Progenitor cell of endocrine pancreas (in vitro differentiated cells): ENCODE results near the gene MAPK8. TPM values are rescaled to one million over a fixed set of nuclear protein-coding genes. Genes with fewer than 3 reads are reported as not detected.

ENCODE experiments used
- DNase-seq: peaks from one replicate; pipeline ENCODE4 v3.0.0; 2021; ENCODE audit warnings: low spot score; ENCODE audit not compliant: unreplicated experiment
- H3K27ac Mint-ChIP-seq: 2 replicates; pipeline ENCODE4 v1.8.0; 2021; ENCODE audit warnings: mild to moderate bottlenecking, moderate library complexity, mixed read lengths
- H3K27me3 Mint-ChIP-seq: 2 replicates; pipeline ENCODE4 v1.8.0; 2021; ENCODE audit warnings: mixed read lengths
- H3K36me3 Mint-ChIP-seq: 2 replicates; pipeline ENCODE4 v1.8.0; 2022; ENCODE audit warnings: mixed read lengths; ENCODE audit not compliant: insufficient read depth
- H3K4me1 Mint-ChIP-seq: 2 replicates; pipeline ENCODE4 v1.8.0; 2021; ENCODE audit warnings: low read depth, mixed read lengths
- H3K4me3 Mint-ChIP-seq: 2 replicates; pipeline ENCODE4 v1.8.0; 2021; ENCODE audit warnings: low read depth, mild to moderate bottlenecking, moderate library complexity, mixed read lengths
- H3K9me3 Mint-ChIP-seq: 2 replicates; pipeline ENCODE4 v1.8.0; 2021; ENCODE audit warnings: low read depth, mixed read lengths
- total RNA-seq: library from RNA; stranded (reverse); gene quantifications from 2 replicates; pipeline ENCODE4 v1.2.1, GENCODE V29; 2021
- TF ChIP-seq, protein P1 (sequence below): fragments of 200-600 bp; sonication (generic); IDR thresholded peaks from one replicate; pipeline ENCODE4 v1.5.0; 2021; ENCODE audit warnings: antibody characterized with exemption, mild to moderate bottlenecking; ENCODE audit not compliant: unreplicated experiment

The MAPK8 gene
- total RNA-seq, 1 donor from 2014 or later: 69.7 TPM

DNA sequence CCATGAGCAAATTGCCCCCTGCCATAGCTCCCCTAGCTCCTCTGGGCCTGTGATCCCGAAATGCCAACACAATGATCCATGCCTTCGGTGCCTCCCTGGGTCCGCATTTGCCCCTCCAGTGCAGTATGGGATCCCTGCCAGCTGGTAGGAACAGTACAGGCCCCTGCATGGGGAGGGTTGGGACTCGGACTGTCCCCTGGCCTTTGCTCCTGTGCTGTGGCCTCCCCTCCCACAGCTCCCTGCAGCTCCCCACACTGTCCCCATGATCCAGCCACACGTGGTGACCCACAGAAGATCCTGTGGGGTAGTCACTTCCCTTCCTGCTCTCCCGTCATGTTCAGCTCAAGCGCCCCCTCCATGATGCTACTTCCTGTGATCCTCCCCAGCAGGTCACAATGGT is 140.3 kb downstream of the MAPK8 start:
- Mint-ChIP-seq H3K27me3 (peaks cover 19% of the 10 kb centered on the region), H3K4me1 (peaks cover 3% of the 10 kb centered on the region), H3K9me3 (no peaks in the 10 kb centered on the region), H3K36me3 (peaks cover 1% of the 10 kb centered on the region), H3K4me3 (no peak overlapping the region), H3K27ac (no peak overlapping the region)
- TF ChIP-seq, protein P1, sequence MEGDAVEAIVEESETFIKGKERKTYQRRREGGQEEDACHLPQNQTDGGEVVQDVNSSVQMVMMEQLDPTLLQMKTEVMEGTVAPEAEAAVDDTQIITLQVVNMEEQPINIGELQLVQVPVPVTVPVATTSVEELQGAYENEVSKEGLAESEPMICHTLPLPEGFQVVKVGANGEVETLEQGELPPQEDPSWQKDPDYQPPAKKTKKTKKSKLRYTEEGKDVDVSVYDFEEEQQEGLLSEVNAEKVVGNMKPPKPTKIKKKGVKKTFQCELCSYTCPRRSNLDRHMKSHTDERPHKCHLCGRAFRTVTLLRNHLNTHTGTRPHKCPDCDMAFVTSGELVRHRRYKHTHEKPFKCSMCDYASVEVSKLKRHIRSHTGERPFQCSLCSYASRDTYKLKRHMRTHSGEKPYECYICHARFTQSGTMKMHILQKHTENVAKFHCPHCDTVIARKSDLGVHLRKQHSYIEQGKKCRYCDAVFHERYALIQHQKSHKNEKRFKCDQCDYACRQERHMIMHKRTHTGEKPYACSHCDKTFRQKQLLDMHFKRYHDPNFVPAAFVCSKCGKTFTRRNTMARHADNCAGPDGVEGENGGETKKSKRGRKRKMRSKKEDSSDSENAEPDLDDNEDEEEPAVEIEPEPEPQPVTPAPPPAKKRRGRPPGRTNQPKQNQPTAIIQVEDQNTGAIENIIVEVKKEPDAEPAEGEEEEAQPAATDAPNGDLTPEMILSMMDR: no peak
- DNase-seq: no peak

DNA sequence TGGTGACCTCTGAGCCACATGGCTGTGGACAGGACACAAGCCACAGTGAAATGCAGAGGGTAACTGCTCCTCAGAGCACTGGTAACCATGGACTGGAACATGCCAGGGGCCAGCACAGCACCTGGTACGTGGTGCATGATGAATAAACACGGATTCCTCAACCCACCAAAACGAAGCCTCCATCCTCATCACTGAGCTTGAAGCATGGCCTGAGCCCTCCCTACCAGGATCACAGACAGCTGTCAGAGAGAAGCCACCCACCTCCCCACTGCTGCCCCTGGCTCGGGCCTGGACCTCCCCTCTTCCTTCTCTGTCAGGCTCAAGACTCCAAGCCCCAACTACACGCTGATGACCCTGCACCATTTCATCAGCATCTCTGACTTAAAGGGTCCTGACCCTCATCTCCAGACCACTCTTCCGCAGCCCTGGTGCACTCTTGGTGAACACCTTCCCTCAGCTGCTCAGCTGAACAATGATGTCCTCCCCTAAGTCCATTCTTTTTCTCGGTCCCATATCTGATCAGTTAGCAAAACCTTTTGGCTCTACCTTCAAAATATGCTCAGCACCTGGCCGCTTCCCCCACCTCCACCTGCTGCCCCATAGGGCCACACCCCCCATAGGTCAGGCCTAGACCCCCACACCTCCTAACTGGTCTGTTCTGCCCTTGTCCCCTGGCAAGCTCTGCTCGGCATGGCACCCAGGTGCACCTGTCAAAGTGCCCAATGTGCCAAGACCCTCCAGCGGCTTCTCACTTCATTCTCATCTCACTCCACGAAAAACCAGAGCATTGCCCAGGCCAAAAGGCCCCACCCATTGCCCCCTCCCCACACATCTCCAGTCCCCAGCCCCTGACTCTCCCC is 141.1 kb downstream of the MAPK8 start:
- Mint-ChIP-seq H3K27me3 (peaks cover 19% of the 10 kb centered on the region), H3K4me1 (peaks cover 4% of the 10 kb centered on the region), H3K9me3 (no peaks in the 10 kb centered on the region), H3K36me3 (peaks cover 1% of the 10 kb centered on the region), H3K4me3 (no peak overlapping the region), H3K27ac (no peak overlapping the region)
- TF ChIP-seq, protein P1: no peak
- no peak for DNase-seq

DNA sequence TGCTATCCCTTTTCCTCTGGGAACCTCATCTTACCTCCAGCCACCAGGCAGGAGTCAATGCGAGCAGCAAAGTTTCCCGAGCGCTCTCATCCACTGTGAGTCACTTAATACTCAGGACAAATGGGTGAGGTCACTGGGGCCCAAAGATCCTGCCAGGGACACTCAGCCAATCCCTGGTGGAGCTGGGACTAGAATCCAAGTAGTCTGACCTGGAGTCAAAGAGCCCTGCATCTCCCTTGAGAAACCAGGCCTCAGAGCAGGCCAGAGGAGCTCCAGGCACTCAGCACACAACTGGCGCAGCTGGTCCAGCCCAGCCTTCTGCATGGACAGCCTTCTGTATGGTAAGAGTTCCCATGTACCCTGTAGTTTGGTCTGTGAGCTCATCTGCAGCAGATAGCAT is 142.3 kb downstream of the MAPK8 start:
- TF ChIP-seq, protein P1: no peak
- no peak for DNase-seq
- H3K4me1 Mint-ChIP-seq: peaks cover 13% of the 10 kb centered on the region
- peaks cover 22% of the 10 kb centered on the region for H3K27me3 Mint-ChIP-seq
- H3K36me3 Mint-ChIP-seq: peaks cover 1% of the 10 kb centered on the region
- no peaks in the 10 kb centered on the region for H3K9me3 Mint-ChIP-seq
- H3K27ac Mint-ChIP-seq: no peak overlapping the region
- no peak overlapping the region for H3K4me3 Mint-ChIP-seq

DNA sequence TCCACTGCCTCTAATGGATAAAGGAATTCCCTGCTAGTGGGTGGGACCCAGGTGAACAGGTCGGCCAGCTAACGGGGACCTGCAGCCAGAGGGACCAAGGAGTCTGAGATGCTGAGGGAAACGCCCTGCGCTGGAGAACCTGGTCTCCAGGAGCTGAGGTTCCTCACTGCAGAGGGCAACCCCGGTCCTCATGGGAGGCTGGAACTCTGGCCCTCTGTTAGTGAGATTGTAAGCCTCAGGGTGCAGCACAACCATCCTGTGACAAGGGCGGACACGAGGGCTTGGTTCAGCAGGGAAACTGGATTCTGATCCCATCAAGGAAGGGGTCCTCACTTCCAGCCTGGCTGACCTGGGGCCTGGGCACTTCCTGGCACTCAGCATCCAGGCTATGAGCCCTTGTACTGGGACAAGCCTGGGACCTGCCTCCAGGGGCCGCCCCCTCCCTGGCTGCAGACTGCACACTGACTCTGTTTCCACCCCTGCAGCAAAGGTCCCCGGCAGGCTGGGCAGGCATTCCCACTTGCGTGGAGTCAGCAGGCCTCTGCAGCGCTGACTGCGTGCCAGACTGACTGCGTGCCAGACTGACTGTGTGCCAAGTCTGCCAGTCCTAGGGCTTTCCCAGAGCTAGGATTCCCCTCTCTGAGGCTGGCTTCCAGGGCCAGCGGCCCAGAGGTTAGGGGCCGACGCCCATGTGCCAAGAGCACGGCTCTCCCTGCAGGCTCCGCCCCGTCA is 143.2 kb downstream of the MAPK8 start:
- H3K36me3 Mint-ChIP-seq: peaks cover 1% of the 10 kb centered on the region
- peaks cover 21% of the 10 kb centered on the region for H3K4me1 Mint-ChIP-seq
- H3K27me3 Mint-ChIP-seq: peaks cover 22% of the 10 kb centered on the region
- TF ChIP-seq, protein P1: no peak
- no peak overlapping the region for H3K4me3 Mint-ChIP-seq
- no peak for DNase-seq
- H3K27ac Mint-ChIP-seq: no peak overlapping the region
- no peaks in the 10 kb centered on the region for H3K9me3 Mint-ChIP-seq

DNA sequence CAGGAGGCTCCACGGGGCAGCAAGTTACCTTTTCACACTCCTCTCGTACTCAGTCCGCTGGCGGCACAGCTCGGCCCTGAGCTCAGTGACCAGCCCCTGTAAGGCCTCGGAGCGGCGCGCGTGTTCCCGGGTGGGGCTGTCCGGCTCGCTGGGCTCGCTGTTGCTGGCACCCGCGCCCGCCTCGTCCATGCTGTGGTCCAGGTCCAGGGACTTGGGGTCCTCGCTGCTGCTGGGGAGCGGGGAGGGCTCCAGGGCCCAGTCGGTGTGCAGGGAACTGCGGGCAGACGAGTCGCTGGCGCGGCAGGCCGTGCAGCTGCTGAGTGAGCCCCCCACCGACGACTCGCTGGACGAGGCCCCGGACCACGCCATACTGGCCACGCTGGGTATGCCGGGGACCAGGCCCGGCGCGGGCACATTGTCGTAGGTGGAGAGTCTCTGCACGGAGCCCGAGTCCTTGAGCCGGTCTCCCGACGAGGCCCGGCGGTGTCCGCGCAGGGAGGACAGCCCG is 143.8 kb downstream of the MAPK8 start:
- TF ChIP-seq, protein P1: no peak
- H3K27ac Mint-ChIP-seq: no peak overlapping the region
- no peak for DNase-seq
- H3K4me1 Mint-ChIP-seq: peaks cover 25% of the 10 kb centered on the region
- no peaks in the 10 kb centered on the region for H3K9me3 Mint-ChIP-seq
- peaks cover 1% of the 10 kb centered on the region for H3K36me3 Mint-ChIP-seq
- H3K27me3 Mint-ChIP-seq: peaks cover 22% of the 10 kb centered on the region
- no peak overlapping the region for H3K4me3 Mint-ChIP-seq
